H1 (cell line): Measurements from ENCODE around the gene CCNE1. TPM values are rescaled to one million over a fixed set of nuclear protein-coding genes. Genes with fewer than 3 reads are reported as not detected.

Source experiments
- CTCF ChIA-PET: fragments of 300-600 bp; sonication (Branson Sonifier 250); formaldehyde crosslinking; loops from one replicate; lab custom pipeline; 2021; ENCODE audit not compliant: partially characterized antibody; lab: Charles Lee
- POLR2A ChIA-PET: fragments of 300-600 bp; sonication (Branson Sonifier 250); formaldehyde crosslinking; loops from one replicate; lab custom pipeline; 2021; ENCODE audit warnings: inconsistent platforms; ENCODE audit not compliant: partially characterized antibody; lab: Charles Lee
- DNase-seq, 2 experiments: peaks; one replicate each; pipeline versions ENCODE4 v3.0.0 to v3.0.0-alpha.2; 2010 to 2022; ENCODE audit warnings: low spot score in 2 of 2, low read depth in 1 of 2, mixed read lengths in 1 of 2
- FAIRE-seq: peaks from 2 replicates; lab custom pipeline; 2011; peaks lifted over from hg19 to GRCh38; lab: Jason Lieb, UNC
- H2AFZ ChIP-seq: 2 replicates; pipeline ENCODE4 v1.8.1; 2012; ENCODE audit warnings: low read length, inconsistent platforms
- H2AK5ac ChIP-seq: 2 replicates; pipeline ENCODE4 v1.6.1; 2013; ENCODE audit warnings: low read depth, low read length
- H2BK120ac ChIP-seq: replicated peaks from 2 replicates; pipeline ENCODE3; 2013; ENCODE audit warnings: low read depth, low read length, inconsistent platforms
- H2BK12ac ChIP-seq: 2 replicates; pipeline ENCODE4 v1.6.1; 2013; ENCODE audit warnings: low read depth, low read length
- H2BK15ac ChIP-seq: 2 replicates; pipeline ENCODE4 v1.6.1; 2013; ENCODE audit warnings: low read length
- H2BK20ac ChIP-seq: 2 replicates; pipeline ENCODE4 v1.6.1; 2013; ENCODE audit warnings: low read length
- H2BK5ac ChIP-seq: 2 replicates; pipeline ENCODE4 v1.6.1; 2013; ENCODE audit warnings: low read depth, low read length
- H3K14ac ChIP-seq: 2 replicates; pipeline ENCODE4 v1.6.1; 2013; ENCODE audit warnings: inconsistent platforms; ENCODE audit not compliant: insufficient read length
- H3K18ac ChIP-seq: 2 replicates; pipeline ENCODE4 v1.6.1; 2013; ENCODE audit warnings: low read length; ENCODE audit errors: extremely low read depth
- H3K23ac ChIP-seq: 2 replicates; pipeline ENCODE4 v1.6.1; 2013; ENCODE audit warnings: inconsistent platforms; ENCODE audit not compliant: insufficient read length
- H3K23me2 ChIP-seq: 2 replicates; pipeline ENCODE4 v1.6.1; 2013; ENCODE audit warnings: low read depth, low read length
- H3K27ac ChIP-seq: 2 replicates; pipeline ENCODE4 v1.6.1; 2011; ENCODE audit warnings: low read depth, low read length, inconsistent platforms
- H3K27me3 ChIP-seq, 4 experiments: replicated peaks in 1 of 4; 1 replicate in 1 of 4; 2 replicates in 3 of 4; pipeline versions ENCODE4 v1.6.1 to v1.8.1; 2011 to 2013; ENCODE audit warnings: low read length in 3 of 4, mild to moderate bottlenecking in 3 of 4, inconsistent platforms in 2 of 4, mixed read lengths in 2 of 4, moderate library complexity in 1 of 4; ENCODE audit not compliant: control insufficient read depth in 3 of 4, insufficient read depth in 3 of 4; ENCODE audit errors: extremely low read depth in 1 of 4
- H3K36me3 ChIP-seq, 4 experiments: 2 replicates each; pipeline versions ENCODE4 v1.6.1 to v1.8.1; 2011 to 2013; ENCODE audit warnings: mild to moderate bottlenecking in 4 of 4, low read length in 3 of 4, moderate library complexity in 2 of 4, control low read depth in 1 of 4, inconsistent platforms in 1 of 4; ENCODE audit not compliant: insufficient read depth in 4 of 4, control insufficient read depth in 2 of 4
- H3K4ac ChIP-seq: replicated peaks from 2 replicates; pipeline ENCODE3; 2013; ENCODE audit warnings: low read length, low read depth, mixed read lengths, inconsistent platforms; ENCODE audit not compliant: insufficient read length
- H3K4me1 ChIP-seq, 4 experiments: replicated peaks in 1 of 4; 1 replicate in 1 of 4; 2 replicates in 3 of 4; pipeline versions ENCODE4 v1.6.1 to v1.8.1; 2011 to 2013; ENCODE audit warnings: low read length in 3 of 4, inconsistent platforms in 2 of 4, mixed read lengths in 1 of 4; ENCODE audit not compliant: insufficient read depth in 4 of 4, control insufficient read depth in 3 of 4
- H3K4me2 ChIP-seq, 2 experiments: 2 replicates each; pipeline versions ENCODE4 v1.6.1 to v1.8.1; 2011 to 2013; ENCODE audit warnings: low read depth in 2 of 2, low read length in 2 of 2, control low read depth in 1 of 2, inconsistent platforms in 1 of 2, mild to moderate bottlenecking in 1 of 2; ENCODE audit not compliant: insufficient read depth in 1 of 2
- H3K4me3 ChIP-seq, 4 experiments: fragments of 200-600, 300-600 bp in 1 of 4; sonication (generic), shearing (Covaris generic), sonication (Bioruptor Twin) in 1 of 4; 2 replicates each; pipeline versions ENCODE4 v1.5.1 to v1.8.1; 2011 to 2016; ENCODE audit warnings: low read length in 4 of 4, low read depth in 3 of 4, control low read depth in 2 of 4, inconsistent platforms in 2 of 4, mild to moderate bottlenecking in 2 of 4, mixed read lengths in 1 of 4, moderate library complexity in 1 of 4; ENCODE audit not compliant: insufficient read depth in 2 of 4; ENCODE audit errors: extremely low read depth in 1 of 4
- H3K56ac ChIP-seq: replicated peaks from 2 replicates; pipeline ENCODE3; 2013; ENCODE audit warnings: low read depth, mild to moderate bottlenecking, mixed read lengths, low read length, inconsistent platforms; ENCODE audit not compliant: insufficient read length
- H3K79me1 ChIP-seq: 2 replicates; pipeline ENCODE4 v1.6.1; 2013; ENCODE audit warnings: low read depth, low read length, control low read depth
- H3K79me2 ChIP-seq, 2 experiments: 2 replicates each; pipeline versions ENCODE4 v1.6.1 to v1.8.1; 2012 to 2013; ENCODE audit warnings: low read length in 2 of 2, mild to moderate bottlenecking in 2 of 2, inconsistent platforms in 1 of 2; ENCODE audit not compliant: insufficient read depth in 2 of 2, control insufficient read depth in 1 of 2
- H3K9ac ChIP-seq, 4 experiments: replicated peaks in 1 of 4; 1 replicate in 1 of 4; 2 replicates in 3 of 4; pipeline versions ENCODE4 v1.6.1 to v1.8.1; 2011 to 2013; ENCODE audit warnings: low read depth in 3 of 4, low read length in 3 of 4, control low read depth in 2 of 4, mild to moderate bottlenecking in 2 of 4, moderate library complexity in 2 of 4, inconsistent platforms in 1 of 4; ENCODE audit errors: extremely low read depth in 1 of 4
- H3K9me3 ChIP-seq, 2 experiments: 2 replicates each; pipeline versions ENCODE4 v1.6.1 to v1.8.1; 2012 to 2013; ENCODE audit warnings: mild to moderate bottlenecking in 2 of 2, moderate library complexity in 2 of 2, control low read depth in 1 of 2, inconsistent platforms in 1 of 2, low read depth in 1 of 2, low read length in 1 of 2, mixed read lengths in 1 of 2; ENCODE audit not compliant: insufficient read depth in 2 of 2
- H4K20me1 ChIP-seq, 2 experiments: replicated peaks in 1 of 2; 2 replicates each; pipeline versions ENCODE3 to v1.8.1; 2011 to 2013; ENCODE audit warnings: inconsistent platforms in 2 of 2, low read length in 2 of 2, mild to moderate bottlenecking in 1 of 2; ENCODE audit not compliant: insufficient read depth in 2 of 2, control insufficient read depth in 1 of 2
- H4K5ac ChIP-seq: 2 replicates; pipeline ENCODE4 v1.6.1; 2013; ENCODE audit warnings: low read length, low read depth, mixed read lengths, inconsistent platforms; ENCODE audit not compliant: insufficient read length
- H4K8ac ChIP-seq: 2 replicates; pipeline ENCODE4 v1.8.0; 2013; ENCODE audit warnings: mild to moderate bottlenecking, moderate library complexity, low read length, inconsistent platforms; ENCODE audit not compliant: insufficient read depth; ENCODE audit errors: extremely low read depth
- H4K91ac ChIP-seq: replicated peaks from 2 replicates; pipeline ENCODE3; 2013; ENCODE audit warnings: low read length, mixed read lengths, inconsistent platforms; ENCODE audit not compliant: insufficient read length
- CBX5 ChIP-seq: fragments of 300-800, 300-1000 bp; sonication (generic); IDR thresholded peaks from 2 replicates; pipeline ENCODE4 v1.7.1; 2016; ENCODE audit warnings: antibody characterized with exemption, low read length, low read depth
- CREB1 ChIP-seq: IDR thresholded peaks from 2 replicates; pipeline ENCODE4 v1.6.1; 2012; ENCODE audit warnings: inconsistent platforms
- JUND ChIP-seq: IDR thresholded peaks from 2 replicates; pipeline ENCODE4 v1.6.1; 2011; ENCODE audit warnings: mild to moderate bottlenecking, improper control_type of control experiment, low read length
- KDM1A ChIP-seq: fragments of 200-600, 300-600 bp; sonication (generic); IDR thresholded peaks from 2 replicates; pipeline ENCODE4 v1.7.1; 2016; ENCODE audit warnings: mild to moderate bottlenecking, low read length, borderline replicate concordance
- MAX ChIP-seq: IDR thresholded peaks from 2 replicates; pipeline ENCODE4 v1.6.1; 2012; ENCODE audit warnings: inconsistent platforms
- POLR2AphosphoS5 ChIP-seq: IDR thresholded peaks from 2 replicates; pipeline ENCODE4 v1.6.1; 2011; ENCODE audit warnings: low read depth, low read length
- SIN3A ChIP-seq, 2 experiments: IDR thresholded peaks in 1 of 2; conservative IDR thresholded peaks in 1 of 2; 2 replicates each; pipeline ENCODE4 v1.6.1; 2011 to 2012; ENCODE audit warnings: low read length in 2 of 2, improper control_type of control experiment in 1 of 2, low read depth in 1 of 2, mild to moderate bottlenecking in 1 of 2
- SIX5 ChIP-seq: IDR thresholded peaks from 2 replicates; pipeline ENCODE4 v1.6.1; 2011; ENCODE audit warnings: mild to moderate bottlenecking, low read depth, low read length
- SP4 ChIP-seq: IDR thresholded peaks from 2 replicates; pipeline ENCODE4 v1.6.1; 2012; ENCODE audit warnings: low read length, inconsistent platforms
- SUZ12 ChIP-seq: fragments of 200-600 bp; sonication (generic); IDR thresholded peaks from 2 replicates; pipeline ENCODE4 v1.6.1; 2012; ENCODE audit warnings: mild to moderate bottlenecking, inconsistent platforms, low read length, moderate library complexity, mixed read lengths
- WGBS, 2 experiments: shearing (Covaris generic) in 1 of 2; methylation state at CpG; one replicate each; pipeline versions ENCODE4 v1.1.6 to v1.1.7; 2013 to 2015; ENCODE audit warnings: low lambda C conversion rate in 2 of 2, mixed read lengths in 2 of 2, inconsistent platforms in 1 of 2, low coverage in 1 of 2, missing lambda C conversion rate in 1 of 2; ENCODE audit not compliant: insufficient replicate concordance in 2 of 2, insufficient coverage in 1 of 2, insufficient read length in 1 of 2; ENCODE audit errors: extremely low coverage in 1 of 2, missing lambda C conversion rate in 1 of 2; 5-methylcytosine and 5-hydroxymethylcytosine counted together
- polyA plus RNA-seq, 7 experiments: library from polyadenylated mRNA; depleted of rRNA in 3 of 7; stranded (reverse) in 5 of 7; unstranded in 2 of 7; fragments of >200 nt in 5 of 7; fragments of 200-250 nt in 2 of 7; gene quantifications; 1 replicate in 5 of 7; 2 replicates in 1 of 7; 4 replicates in 1 of 7; pipeline versions ENCODE4 v1.2.1 to v1.2.3, GENCODE V29; 2011 to 2013; ENCODE audit warnings: missing spikeins in 2 of 7, mixed read lengths in 2 of 7
- total RNA-seq: library from RNA; stranded (reverse); fragmentation: NEBNext Ultra II Directional; extraction: Animal tissue kit (Norgen Biotek cat#: 25700); gene quantifications from 2 replicates; pipeline ENCODE4 v1.2.1, GENCODE V29; 2021
- TF ChIP-seq, protein P1 (sequence below), 3 experiments: IDR thresholded peaks; 1 replicate in 2 of 3; 2 replicates in 1 of 3; pipeline versions ENCODE4 v1.5.1 to v1.6.1; 2011; ENCODE audit warnings: low read length in 3 of 3, mild to moderate bottlenecking in 3 of 3, inconsistent platforms in 2 of 3, low read depth in 1 of 3, moderate library complexity in 1 of 3; ENCODE audit not compliant: insufficient read depth in 1 of 3; ENCODE audit errors: control extremely low read depth in 1 of 3

Gene CCNE1
- total and polyA plus RNA-seq, 2 of the 8 experiments (the other 6 are each of a cell fraction or from before 2014, with no cell fraction given): 43.2 to 44.6 TPM

DNA sequence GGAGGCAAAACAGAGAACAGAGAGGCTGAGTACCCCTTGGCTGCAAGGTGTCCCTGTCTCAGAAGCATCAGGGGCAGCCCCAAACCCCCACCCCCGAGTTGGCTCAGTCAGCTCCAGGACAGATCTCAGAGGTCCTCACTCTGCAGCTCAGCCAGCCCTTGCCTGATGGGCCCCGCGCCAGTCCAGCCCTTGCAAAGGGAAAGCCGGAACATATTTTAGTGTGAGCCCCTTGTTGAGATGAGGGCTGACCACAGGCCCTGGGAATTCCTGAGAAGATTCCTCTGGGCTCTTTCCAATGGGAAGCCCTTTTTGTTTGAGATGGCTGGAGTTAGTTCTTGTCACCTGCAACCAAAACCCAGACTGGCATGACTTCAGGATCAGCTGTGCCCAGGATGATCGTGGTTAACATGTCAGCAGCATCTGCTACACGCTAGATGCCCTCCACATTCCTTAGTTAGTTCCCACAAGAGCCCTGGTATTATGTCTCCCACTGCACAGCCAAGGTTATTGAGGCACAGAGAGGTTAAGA is 33.9 kb upstream of the CCNE1 start:
- Histone ChIP-seq H3K14ac (no peak overlapping the region), H2BK5ac (no peak overlapping the region), H3K56ac (no peak overlapping the region), H4K5ac (no peak overlapping the region), H2AFZ (no peak overlapping the region), H2AK5ac (no peak overlapping the region), H2BK20ac (no peak overlapping the region), H3K27ac (no peak overlapping the region), H3K18ac (no peak overlapping the region), H3K23ac (no peak overlapping the region), H4K8ac (no peak overlapping the region), H4K20me1 (no peaks in the 10 kb centered on the region), H2BK120ac (no peak overlapping the region), H3K4me1 (peaks cover 0 to 6% (median 3%) of the 10 kb centered on the region in 4 experiments; a peak in 4 of 7 replicates), H2BK12ac (no peak overlapping the region), H3K9ac (no peak overlapping the region), H3K27me3 (no peaks in the 10 kb centered on the region), H3K4me3 (no peak overlapping the region), H2BK15ac (no peak overlapping the region), H3K23me2 (no peaks in the 10 kb centered on the region), H3K79me2 (no peaks in the 10 kb centered on the region), H3K9me3 (no peaks in the 10 kb centered on the region), H3K4ac (no peak overlapping the region), H3K79me1 (no peaks in the 10 kb centered on the region), H3K36me3 (no peaks in the 10 kb centered on the region), H3K4me2 (no peak overlapping the region), H4K91ac (no peak overlapping the region)
- DNase-seq (no peak), FAIRE-seq (no peak)
- TF ChIP-seq JUND: no peak
- no peak for TF ChIP-seq CREB1
- TF ChIP-seq POLR2AphosphoS5: no peak
- TF ChIP-seq SP4: no peak
- no peak for TF ChIP-seq KDM1A
- TF ChIP-seq, protein P1, sequence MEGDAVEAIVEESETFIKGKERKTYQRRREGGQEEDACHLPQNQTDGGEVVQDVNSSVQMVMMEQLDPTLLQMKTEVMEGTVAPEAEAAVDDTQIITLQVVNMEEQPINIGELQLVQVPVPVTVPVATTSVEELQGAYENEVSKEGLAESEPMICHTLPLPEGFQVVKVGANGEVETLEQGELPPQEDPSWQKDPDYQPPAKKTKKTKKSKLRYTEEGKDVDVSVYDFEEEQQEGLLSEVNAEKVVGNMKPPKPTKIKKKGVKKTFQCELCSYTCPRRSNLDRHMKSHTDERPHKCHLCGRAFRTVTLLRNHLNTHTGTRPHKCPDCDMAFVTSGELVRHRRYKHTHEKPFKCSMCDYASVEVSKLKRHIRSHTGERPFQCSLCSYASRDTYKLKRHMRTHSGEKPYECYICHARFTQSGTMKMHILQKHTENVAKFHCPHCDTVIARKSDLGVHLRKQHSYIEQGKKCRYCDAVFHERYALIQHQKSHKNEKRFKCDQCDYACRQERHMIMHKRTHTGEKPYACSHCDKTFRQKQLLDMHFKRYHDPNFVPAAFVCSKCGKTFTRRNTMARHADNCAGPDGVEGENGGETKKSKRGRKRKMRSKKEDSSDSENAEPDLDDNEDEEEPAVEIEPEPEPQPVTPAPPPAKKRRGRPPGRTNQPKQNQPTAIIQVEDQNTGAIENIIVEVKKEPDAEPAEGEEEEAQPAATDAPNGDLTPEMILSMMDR (IDR thresholded peaks at IDR 0.05; ENCODE audit: control extremely low read depth in 1 of 3, insufficient read depth in 1 of 3, low read depth in 1 of 3, low read length in 3 of 3): no peak
- TF ChIP-seq SIN3A (conservative IDR thresholded peaks at IDR 0.05 in 1 of 2, IDR thresholded peaks at IDR 0.05 in 1 of 2; ENCODE audit: low read depth in 1 of 2, low read length in 2 of 2): no peak
- TF ChIP-seq SUZ12: no peak
- TF ChIP-seq SIX5: no peak
- no peak for TF ChIP-seq MAX
- no peak for TF ChIP-seq CBX5
- ChIA-PET CTCF (interaction anchor here (0.9 to 3.7 kb wide), 14 partner anchors 8 to 97 kb away, joined by 3 to 14 read pairs (median 4); no protein-coding TSS in a partner anchor), POLR2A (no interaction called here)
- WGBS, 2 experiments: 84% methylated on average over 6 of the region's 6 CpGs; no CpG with 5 or more reads in 1 of the 2 experiments
